Measurements from ENCODE around the gene CENPVL2.

DNA sequence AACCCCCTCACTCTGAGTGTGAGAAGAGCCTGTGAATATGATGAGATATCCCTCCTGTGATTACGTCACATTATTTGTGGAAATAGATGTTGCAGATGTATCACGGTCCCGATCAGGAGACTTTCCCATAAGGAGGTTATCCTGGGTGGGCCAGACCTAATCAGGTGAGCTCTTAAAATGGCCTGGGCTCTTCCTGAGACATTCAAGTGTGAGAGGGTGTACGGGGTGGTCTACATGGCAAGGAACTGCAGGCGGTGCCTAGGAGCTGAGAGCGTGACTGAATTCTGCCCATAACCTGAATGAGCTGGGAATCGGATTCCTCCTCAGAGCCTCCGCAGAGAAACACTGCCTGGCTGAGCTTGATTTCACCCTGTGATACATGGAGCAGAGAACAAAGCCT, 14.8 kb upstream of the CENPVL2 start:
- TF ChIP-seq CTCF (conservative IDR thresholded peaks at IDR 0.05; ENCODE audit: low read length) (no peak), EZH2phosphoT487 (IDR thresholded peaks at IDR 0.05; ENCODE audit: borderline replicate concordance) (no peak)

All from Loucy (cell line).